ENCODE measurements around the gene GJD3. TPM values are rescaled to one million over a fixed set of nuclear protein-coding genes. Genes with fewer than 3 reads are reported as not detected.

The GJD3 gene
- total and polyA plus RNA-seq, 2 of the 4 experiments (the other 2 are of a cell fraction), result 0.10 TPM; not detected in 1

DNA sequence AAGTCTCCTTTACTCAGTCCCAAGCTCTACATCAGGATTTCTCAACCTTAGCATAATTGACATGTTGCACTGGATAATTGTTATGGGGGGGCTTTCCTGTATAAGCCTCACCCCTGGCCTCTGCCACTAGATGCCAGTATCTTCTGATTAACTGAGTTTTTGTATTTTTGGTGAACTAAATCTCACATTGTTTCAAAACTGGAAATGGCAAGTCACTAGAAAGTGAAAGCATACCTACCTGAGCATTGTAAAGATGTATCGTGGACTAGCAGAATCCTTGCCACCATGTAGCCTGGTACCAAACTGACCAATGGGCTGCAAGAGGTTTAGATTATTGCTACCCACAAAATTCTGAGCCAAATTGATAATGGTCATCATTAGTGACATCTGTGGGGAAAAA, 38.1 kb upstream of the GJD3 start:
- Histone ChIP-seq H2BK20ac (ENCODE audit: low read depth, low read length) (no peak overlapping the region), H3K9me3 (ENCODE audit: control insufficient read depth, insufficient read depth, low read length) (no peaks in the 10 kb centered on the region), H3K27ac (ENCODE audit: insufficient read depth, low read length) (peak overlapping the region; percentile 32; the same call in 1 of the 2 replicates), H3K9me1 (ENCODE audit: insufficient read depth, low read length) (no peaks in the 10 kb centered on the region), H3K36me3 (ENCODE audit: control insufficient read depth, insufficient read depth, low read length) (peaks cover 4% of the 10 kb centered on the region; the same call in 1 of the 2 replicates), H3K56ac (ENCODE audit: extremely low read depth, insufficient read depth, low read length) (no peak overlapping the region), H2AK9ac (replicated peaks; ENCODE audit: low read depth, low read length, poor library complexity) (no peak overlapping the region), H3K14ac (replicated peaks; ENCODE audit: low read depth, low read length) (no peak overlapping the region), H3K79me1 (ENCODE audit: low read depth in 1 of 2, low read length in 2 of 2) (peaks cover 22 to 29% of the 10 kb centered on the region in 2 experiments), H3K4ac (ENCODE audit: low read depth, low read length) (no peak overlapping the region), H3K18ac (ENCODE audit: low read depth, low read length) (no peak overlapping the region), H3K23ac (ENCODE audit: low read depth, low read length) (peak overlapping the region; percentile 44; the same call in 1 of the 2 replicates), H3K4me2 (ENCODE audit: low read depth, low read length) (peak overlapping the region; percentile 89), H3K4me1 (ENCODE audit: control insufficient read depth, insufficient read depth, low read length) (no peaks in the 10 kb centered on the region), H2BK5ac (ENCODE audit: low read depth, low read length, poor library complexity, severe bottlenecking) (no peak overlapping the region), H2BK15ac (ENCODE audit: low read depth, low read length) (no peak overlapping the region), H4K91ac (ENCODE audit: insufficient read depth, low read depth, low read length) (no peak overlapping the region), H3K27me3 (ENCODE audit: control insufficient read depth, insufficient read depth, low read length) (no peaks in the 10 kb centered on the region), H4K8ac (ENCODE audit: low read depth in 2 of 2, low read length in 2 of 2) (peak overlapping the region in 1 of 2 experiments; percentile 67; a peak in 1 of 4 replicates), H2AFZ (replicated peaks; ENCODE audit: low read length, poor library complexity) (no peak overlapping the region), H2BK120ac (ENCODE audit: low read depth, low read length) (no peak overlapping the region), H4K20me1 (ENCODE audit: insufficient read depth, low read length) (no peaks in the 10 kb centered on the region), H4K5ac (ENCODE audit: low read depth, low read length) (peak overlapping the region; percentile 81; the same call in 1 of the 2 replicates), H3K4me3 (ENCODE audit: insufficient read depth, low read depth, low read length) (no peak overlapping the region), H2AK5ac (ENCODE audit: low read depth, low read length) (no peak overlapping the region), H3K9ac (ENCODE audit: low read depth, low read length) (no peak overlapping the region)
- BruUV-seq (replicated peaks), result no TSS peak
- ATAC-seq (ENCODE audit: low read depth) (no peak), DNase-seq (no peak)
- CTCF ChIA-PET, result interaction anchor here (0.9 kb wide), 1 partner anchor 8 kb away, joined by 3 read pairs; no protein-coding TSS in a partner anchor
- no CpG with 5 or more reads among the region's 1 CpG for WGBS, 2 experiments (ENCODE audit: extremely low coverage in 2 of 2, insufficient read length in 1 of 2)
- in situ Hi-C loops (cut with MboI; ENCODE audit: low sequenced_read_pairs), result no loop called here
- no peak for TF ChIP-seq FOS (IDR thresholded peaks at IDR 0.05; ENCODE audit: low read depth, low read length)
- TF ChIP-seq CEBPB (IDR thresholded peaks at IDR 0.05; ENCODE audit: low read depth, low read length), result no peak
- TF ChIP-seq SMC3 (IDR thresholded peaks at IDR 0.05; ENCODE audit: low read depth, low read length), result no peak
- TF ChIP-seq NFE2L2 (IDR thresholded peaks at IDR 0.05; ENCODE audit: low read depth, low read length), result no peak
- TF ChIP-seq MAZ (IDR thresholded peaks at IDR 0.05; ENCODE audit: borderline replicate concordance, low read depth, low read length), result no peak
- TF ChIP-seq BHLHE40 (IDR thresholded peaks at IDR 0.05; ENCODE audit: low read depth, low read length), result no peak
- TF ChIP-seq MAFK (IDR thresholded peaks at IDR 0.05; ENCODE audit: low read depth, low read length), result no peak
- TF ChIP-seq CHD1 (IDR thresholded peaks at IDR 0.05; ENCODE audit: low read depth, low read length), result no peak
- dilution Hi-C loops (cut with HindIII; ENCODE audit: low sequenced_read_pairs, unreplicated experiment), result no loop called here
- intact Hi-C loops (cut with micrococcal nuclease), result no loop called here
- POLR2A ChIA-PET (ENCODE audit: unreplicated experiment), result no interaction called here
